Measurements from ENCODE around the gene CNPPD1.
A peak's percentile ranks its signal among the peaks of the same experiment; 100 is the strongest.

Gene CNPPD1

GRCh38 chr2:219160186-219161017, 16.3 kb downstream of the CNPPD1 start, which contains the start of gene NHEJ1:
Gene NHEJ1, minus strand, starts transcription at chr2:219160815. Its CDS starts 2,453 bp downstream, at chr2:219158362.
- no peaks in the 10 kb centered on the region for H3K9me3 ChIP-seq (ENCODE audit: control insufficient read depth in 5 of 5, low read length in 5 of 5)
- H3K9ac ChIP-seq (ENCODE audit: low read length in 5 of 5) = peak within 1 kb of the TSS; percentile 17 to 89 (median 72)
- H3K4me3 ChIP-seq (ENCODE audit: low read depth in 1 of 5, low read length in 5 of 5) = peak within 1 kb of the TSS; percentile 55 to 86 (median 80)
- H3K27ac ChIP-seq (ENCODE audit: low read depth, low read length) = peak within 1 kb of the TSS; percentile 69
- H3K27me3 ChIP-seq (ENCODE audit: control insufficient read depth in 5 of 5, insufficient read depth in 4 of 5, low read length in 5 of 5) = no peaks in the 10 kb centered on the region
- peaks cover 2 to 13% (median 11%) of the 10 kb centered on the region in 5 donors for H3K4me1 ChIP-seq (ENCODE audit: control insufficient read depth in 5 of 5, insufficient read depth in 5 of 5, low read length in 5 of 5)
- peaks cover 14 to 19% (median 15%) of the 10 kb centered on the region in 5 donors for H3K36me3 ChIP-seq (ENCODE audit: control insufficient read depth in 5 of 5, insufficient read depth in 5 of 5, low read length in 5 of 5)

- peak overlapping the region; percentile 69 for H3K27ac ChIP-seq (ENCODE audit: low read depth, low read length)
- H3K9ac ChIP-seq (ENCODE audit: low read length in 5 of 5) = peak overlapping the region in 3 of 5 donors; percentile 58 to 89 (median 70)
- H3K4me3 ChIP-seq (ENCODE audit: low read depth in 1 of 5, low read length in 5 of 5) = peak overlapping the region; percentile 51 to 86 (median 80)
- no peaks in the 10 kb centered on the region for H3K27me3 ChIP-seq (ENCODE audit: control insufficient read depth in 5 of 5, insufficient read depth in 4 of 5, low read length in 5 of 5)
- H3K36me3 ChIP-seq (ENCODE audit: control insufficient read depth in 5 of 5, insufficient read depth in 5 of 5, low read length in 5 of 5) = peaks cover 14 to 19% (median 15%) of the 10 kb centered on the region in 5 donors
- peaks cover 2 to 13% (median 11%) of the 10 kb centered on the region in 5 donors for H3K4me1 ChIP-seq (ENCODE audit: control insufficient read depth in 5 of 5, insufficient read depth in 5 of 5, low read length in 5 of 5)
- H3K9me3 ChIP-seq (ENCODE audit: control insufficient read depth in 5 of 5, low read length in 5 of 5) = no peaks in the 10 kb centered on the region
These were observed 16.9 kb downstream of the CNPPD1 start for GRCh38 chr2:219159771-219160185.

GRCh38 chr2:219158586-219158985, 18.1 kb downstream of the CNPPD1 start:
- H3K4me1 ChIP-seq (ENCODE audit: control insufficient read depth in 5 of 5, insufficient read depth in 5 of 5, low read length in 5 of 5) = peaks cover 2 to 13% (median 11%) of the 10 kb centered on the region in 5 donors
- no peak overlapping the region for H3K4me3 ChIP-seq (ENCODE audit: low read depth in 1 of 5, low read length in 5 of 5)
- H3K27me3 ChIP-seq (ENCODE audit: control insufficient read depth in 5 of 5, insufficient read depth in 4 of 5, low read length in 5 of 5) = no peaks in the 10 kb centered on the region
- H3K9ac ChIP-seq (ENCODE audit: low read length in 5 of 5) = no peak overlapping the region
- no peaks in the 10 kb centered on the region for H3K9me3 ChIP-seq (ENCODE audit: control insufficient read depth in 5 of 5, low read length in 5 of 5)
- peaks cover 18 to 26% (median 19%) of the 10 kb centered on the region in 5 donors for H3K36me3 ChIP-seq (ENCODE audit: control insufficient read depth in 5 of 5, insufficient read depth in 5 of 5, low read length in 5 of 5)
- no peak overlapping the region for H3K27ac ChIP-seq (ENCODE audit: low read depth, low read length)

GRCh38 chr2:219158025-219158424, 18.7 kb downstream of the CNPPD1 start:
- Histone ChIP-seq H3K4me3 (ENCODE audit: low read depth in 1 of 5, low read length in 5 of 5) (no peak overlapping the region), H3K27me3 (ENCODE audit: control insufficient read depth in 5 of 5, insufficient read depth in 4 of 5, low read length in 5 of 5) (no peaks in the 10 kb centered on the region), H3K27ac (ENCODE audit: low read depth, low read length) (no peak overlapping the region), H3K9me3 (ENCODE audit: control insufficient read depth in 5 of 5, low read length in 5 of 5) (no peaks in the 10 kb centered on the region), H3K4me1 (ENCODE audit: control insufficient read depth in 5 of 5, insufficient read depth in 5 of 5, low read length in 5 of 5) (peaks cover 2 to 13% (median 11%) of the 10 kb centered on the region in 5 donors), H3K36me3 (ENCODE audit: control insufficient read depth in 5 of 5, insufficient read depth in 5 of 5, low read length in 5 of 5) (peaks cover 18 to 29% (median 22%) of the 10 kb centered on the region in 5 donors), H3K9ac (ENCODE audit: low read length in 5 of 5) (no peak overlapping the region)

GRCh38 chr2:219157396-219157795, 19.3 kb downstream of the CNPPD1 start:
- Histone ChIP-seq H3K4me1 (ENCODE audit: control insufficient read depth in 5 of 5, insufficient read depth in 5 of 5, low read length in 5 of 5) (peaks cover 2 to 13% (median 11%) of the 10 kb centered on the region in 5 donors), H3K4me3 (ENCODE audit: low read depth in 1 of 5, low read length in 5 of 5) (no peak overlapping the region), H3K27ac (ENCODE audit: low read depth, low read length) (no peak overlapping the region), H3K9ac (ENCODE audit: low read length in 5 of 5) (no peak overlapping the region), H3K27me3 (ENCODE audit: control insufficient read depth in 5 of 5, insufficient read depth in 4 of 5, low read length in 5 of 5) (no peaks in the 10 kb centered on the region), H3K36me3 (ENCODE audit: control insufficient read depth in 5 of 5, insufficient read depth in 5 of 5, low read length in 5 of 5) (peaks cover 18 to 29% (median 22%) of the 10 kb centered on the region in 5 donors), H3K9me3 (ENCODE audit: control insufficient read depth in 5 of 5, low read length in 5 of 5) (no peaks in the 10 kb centered on the region)

GRCh38 chr2:219155054-219155644, 21.6 kb downstream of the CNPPD1 start:
- H3K4me3 ChIP-seq (ENCODE audit: low read depth in 1 of 5, low read length in 5 of 5) = no peak overlapping the region
- no peaks in the 10 kb centered on the region for H3K27me3 ChIP-seq (ENCODE audit: control insufficient read depth in 5 of 5, insufficient read depth in 4 of 5, low read length in 5 of 5)
- no peak overlapping the region for H3K27ac ChIP-seq (ENCODE audit: low read depth, low read length)
- H3K36me3 ChIP-seq (ENCODE audit: control insufficient read depth in 5 of 5, insufficient read depth in 5 of 5, low read length in 5 of 5) = peaks cover 18 to 29% (median 22%) of the 10 kb centered on the region in 5 donors
- H3K4me1 ChIP-seq (ENCODE audit: control insufficient read depth in 5 of 5, insufficient read depth in 5 of 5, low read length in 5 of 5) = peaks cover 0 to 7% (median 6%) of the 10 kb centered on the region in 5 donors
- no peaks in the 10 kb centered on the region for H3K9me3 ChIP-seq (ENCODE audit: control insufficient read depth in 5 of 5, low read length in 5 of 5)
- no peak overlapping the region for H3K9ac ChIP-seq (ENCODE audit: low read length in 5 of 5)

GRCh38 chr2:219149667-219150066, 27.1 kb downstream of the CNPPD1 start:
- peaks cover 18 to 42% (median 35%) of the 10 kb centered on the region in 5 donors for H3K36me3 ChIP-seq (ENCODE audit: control insufficient read depth in 5 of 5, insufficient read depth in 5 of 5, low read length in 5 of 5)
- no peaks in the 10 kb centered on the region for H3K9me3 ChIP-seq (ENCODE audit: control insufficient read depth in 5 of 5, low read length in 5 of 5)
- H3K27ac ChIP-seq (ENCODE audit: low read depth, low read length) = no peak overlapping the region
- no peak overlapping the region for H3K4me3 ChIP-seq (ENCODE audit: low read depth in 1 of 5, low read length in 5 of 5)
- peaks cover 0 to 6% (median 0%) of the 10 kb centered on the region in 5 donors for H3K4me1 ChIP-seq (ENCODE audit: control insufficient read depth in 5 of 5, insufficient read depth in 5 of 5, low read length in 5 of 5)
- peak overlapping the region in 2 of 5 donors; percentile 20 to 22 for H3K9ac ChIP-seq (ENCODE audit: low read length in 5 of 5)
- no peaks in the 10 kb centered on the region for H3K27me3 ChIP-seq (ENCODE audit: control insufficient read depth in 5 of 5, insufficient read depth in 4 of 5, low read length in 5 of 5)

- Histone ChIP-seq H3K9me3 (ENCODE audit: control insufficient read depth in 5 of 5, low read length in 5 of 5) (no peaks in the 10 kb centered on the region), H3K9ac (ENCODE audit: low read length in 5 of 5) (no peak overlapping the region), H3K4me1 (ENCODE audit: control insufficient read depth in 5 of 5, insufficient read depth in 5 of 5, low read length in 5 of 5) (no peaks in the 10 kb centered on the region), H3K36me3 (ENCODE audit: control insufficient read depth in 5 of 5, insufficient read depth in 5 of 5, low read length in 5 of 5) (peaks cover 31 to 69% (median 51%) of the 10 kb centered on the region in 5 donors), H3K4me3 (ENCODE audit: low read depth in 1 of 5, low read length in 5 of 5) (no peak overlapping the region), H3K27ac (ENCODE audit: low read depth, low read length) (no peak overlapping the region), H3K27me3 (ENCODE audit: control insufficient read depth in 5 of 5, insufficient read depth in 4 of 5, low read length in 5 of 5) (no peaks in the 10 kb centered on the region)
These were observed 34.4 kb downstream of the CNPPD1 start for GRCh38 chr2:219142329-219142728.

GRCh38 chr2:219140722-219141121, 36.0 kb downstream of the CNPPD1 start:
- Histone ChIP-seq H3K4me1 (ENCODE audit: control insufficient read depth in 5 of 5, insufficient read depth in 5 of 5, low read length in 5 of 5) (no peaks in the 10 kb centered on the region), H3K9me3 (ENCODE audit: control insufficient read depth in 5 of 5, low read length in 5 of 5) (no peaks in the 10 kb centered on the region), H3K36me3 (ENCODE audit: control insufficient read depth in 5 of 5, insufficient read depth in 5 of 5, low read length in 5 of 5) (peaks cover 31 to 54% (median 36%) of the 10 kb centered on the region in 5 donors), H3K27ac (ENCODE audit: low read depth, low read length) (no peak overlapping the region), H3K27me3 (ENCODE audit: control insufficient read depth in 5 of 5, insufficient read depth in 4 of 5, low read length in 5 of 5) (no peaks in the 10 kb centered on the region), H3K4me3 (ENCODE audit: low read depth in 1 of 5, low read length in 5 of 5) (no peak overlapping the region), H3K9ac (ENCODE audit: low read length in 5 of 5) (no peak overlapping the region)

- H3K36me3 ChIP-seq (ENCODE audit: control insufficient read depth in 5 of 5, insufficient read depth in 5 of 5, low read length in 5 of 5) = peaks cover 0 to 9% (median 5%) of the 10 kb centered on the region in 5 donors
- H3K9ac ChIP-seq (ENCODE audit: low read length in 5 of 5) = no peak overlapping the region
- H3K27ac ChIP-seq (ENCODE audit: low read depth, low read length) = no peak overlapping the region
- no peak overlapping the region for H3K4me3 ChIP-seq (ENCODE audit: low read depth in 1 of 5, low read length in 5 of 5)
- H3K27me3 ChIP-seq (ENCODE audit: control insufficient read depth in 5 of 5, insufficient read depth in 4 of 5, low read length in 5 of 5) = no peaks in the 10 kb centered on the region
- H3K9me3 ChIP-seq (ENCODE audit: control insufficient read depth in 5 of 5, low read length in 5 of 5) = no peaks in the 10 kb centered on the region
- peaks cover 0 to under 1% (median 0%) of the 10 kb centered on the region in 5 donors for H3K4me1 ChIP-seq (ENCODE audit: control insufficient read depth in 5 of 5, insufficient read depth in 5 of 5, low read length in 5 of 5)
These were observed 42.7 kb downstream of the CNPPD1 start for GRCh38 chr2:219133976-219134375.
